Mesendoderm (in vitro differentiated cells): ENCODE data around the gene AUH.

Source experiments
- DNase-seq: peaks from one replicate; pipeline ENCODE4 v3.0.0; 2013
- H2AK5ac ChIP-seq: 2 replicates; pipeline ENCODE4 v1.6.1; 2013; ENCODE audit warnings: low read length, inconsistent platforms
- H2BK120ac ChIP-seq: 2 replicates; pipeline ENCODE4 v1.6.1; 2013; ENCODE audit warnings: low read depth, mild to moderate bottlenecking, low read length, moderate library complexity, mixed read lengths
- H2BK15ac ChIP-seq: replicated peaks from 2 replicates; pipeline ENCODE4 v1.6.1; 2013; ENCODE audit warnings: low read depth, mild to moderate bottlenecking, moderate library complexity
- H2BK5ac ChIP-seq: 2 replicates; pipeline ENCODE4 v1.6.1; 2013; ENCODE audit warnings: low read length, inconsistent platforms
- H3K18ac ChIP-seq: 2 replicates; pipeline ENCODE4 v1.6.1; 2013; ENCODE audit warnings: mild to moderate bottlenecking, low read length, mixed read lengths
- H3K23ac ChIP-seq: one replicate; pipeline ENCODE4 v1.6.1; 2013; ENCODE audit warnings: low read length
- H3K27ac ChIP-seq: 2 replicates; pipeline ENCODE4 v1.5.1; 2013; ENCODE audit warnings: low read depth, mild to moderate bottlenecking, inconsistent platforms, low read length, moderate library complexity
- H3K27me3 ChIP-seq: 2 replicates; pipeline ENCODE4 v1.6.1; 2013; ENCODE audit warnings: low read length, control low read depth, mild to moderate bottlenecking, inconsistent platforms; ENCODE audit not compliant: insufficient read depth, poor library complexity
- H3K36me3 ChIP-seq: 2 replicates; pipeline ENCODE4 v1.6.1; 2013; ENCODE audit warnings: low read length, inconsistent platforms; ENCODE audit not compliant: control insufficient read depth, insufficient read depth
- H3K4ac ChIP-seq: one replicate; pipeline ENCODE4 v1.6.1; 2013; ENCODE audit warnings: low read depth, mild to moderate bottlenecking, low read length, moderate library complexity
- H3K4me1 ChIP-seq: 2 replicates; pipeline ENCODE4 v1.6.1; 2013; ENCODE audit warnings: low read depth, low read length, inconsistent platforms; ENCODE audit not compliant: control insufficient read depth
- H3K4me2 ChIP-seq: 2 replicates; pipeline ENCODE4 v1.6.1; 2013; ENCODE audit warnings: low read length
- H3K4me3 ChIP-seq: 2 replicates; pipeline ENCODE4 v1.5.1; 2013; ENCODE audit warnings: mild to moderate bottlenecking, low read length
- H3K56ac ChIP-seq: one replicate; pipeline ENCODE4 v1.6.1; 2013; ENCODE audit warnings: low read length
- H3K79me1 ChIP-seq: 2 replicates; pipeline ENCODE4 v1.6.1; 2013; ENCODE audit warnings: low read length, inconsistent platforms
- H3K79me2 ChIP-seq: 2 replicates; pipeline ENCODE4 v1.6.1; 2013; ENCODE audit warnings: mild to moderate bottlenecking, low read length; ENCODE audit not compliant: control insufficient read depth, insufficient read depth
- H3K9ac ChIP-seq: 2 replicates; pipeline ENCODE4 v1.6.1; 2013; ENCODE audit warnings: low read length, inconsistent platforms
- H4K5ac ChIP-seq: one replicate; pipeline ENCODE4 v1.6.1; 2013; ENCODE audit warnings: low read length
- H4K8ac ChIP-seq: one replicate; pipeline ENCODE4 v1.6.1; 2013; ENCODE audit warnings: low read depth, mild to moderate bottlenecking, control low read depth, low read length, moderate library complexity
- WGBS: extraction: QIAGEN DNeasy Blood & Tissue Kit; methylation state at CpG from one replicate; pipeline ENCODE4 v1.1.7; 2013; ENCODE audit warnings: low lambda C conversion rate, missing lambda C conversion rate; ENCODE audit not compliant: insufficient coverage; ENCODE audit errors: extremely low coverage; 5-methylcytosine and 5-hydroxymethylcytosine counted together

The AUH gene

DNA sequence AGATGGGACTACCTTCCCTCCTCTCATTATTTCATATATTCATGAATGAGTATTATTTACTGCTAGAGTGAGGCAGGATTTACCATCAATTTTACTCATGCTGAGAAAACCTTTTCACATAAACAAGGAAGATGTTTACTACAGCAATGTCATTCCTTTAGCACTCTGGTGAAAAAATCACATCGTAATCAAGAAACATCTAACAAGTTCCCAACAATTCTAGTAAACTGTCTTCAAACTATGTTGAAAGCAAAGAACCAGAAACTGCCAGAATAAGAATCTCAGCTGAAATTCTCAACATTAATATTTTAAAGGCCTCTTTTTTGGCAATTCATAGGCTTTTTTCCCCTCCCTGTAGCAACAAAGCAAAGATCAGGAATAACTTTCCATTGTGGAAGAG, 28.2 kb downstream of the AUH start:
- H3K79me2 ChIP-seq, result no peaks in the 10 kb centered on the region
- no peak overlapping the region for H3K9ac ChIP-seq
- H3K4ac ChIP-seq, result no peak overlapping the region
- no peak overlapping the region for H3K23ac ChIP-seq
- H2AK5ac ChIP-seq, result no peak overlapping the region
- WGBS, result no CpG with 5 or more reads among the region's 1 CpG
- H2BK120ac ChIP-seq, result no peak overlapping the region
- no peak for DNase-seq
- H3K27ac ChIP-seq, result no peak overlapping the region
- no peak overlapping the region for H3K56ac ChIP-seq
- H3K4me1 ChIP-seq, result no peaks in the 10 kb centered on the region
- no peak overlapping the region for H3K4me3 ChIP-seq
- H3K27me3 ChIP-seq, result no peaks in the 10 kb centered on the region
- no peak overlapping the region for H2BK15ac ChIP-seq
- no peak overlapping the region for H2BK5ac ChIP-seq
- no peak overlapping the region for H3K4me2 ChIP-seq
- no peak overlapping the region for H4K5ac ChIP-seq
- no peak overlapping the region for H4K8ac ChIP-seq
- no peaks in the 10 kb centered on the region for H3K36me3 ChIP-seq
- no peaks in the 10 kb centered on the region for H3K79me1 ChIP-seq
- H3K18ac ChIP-seq, result no peak overlapping the region

DNA sequence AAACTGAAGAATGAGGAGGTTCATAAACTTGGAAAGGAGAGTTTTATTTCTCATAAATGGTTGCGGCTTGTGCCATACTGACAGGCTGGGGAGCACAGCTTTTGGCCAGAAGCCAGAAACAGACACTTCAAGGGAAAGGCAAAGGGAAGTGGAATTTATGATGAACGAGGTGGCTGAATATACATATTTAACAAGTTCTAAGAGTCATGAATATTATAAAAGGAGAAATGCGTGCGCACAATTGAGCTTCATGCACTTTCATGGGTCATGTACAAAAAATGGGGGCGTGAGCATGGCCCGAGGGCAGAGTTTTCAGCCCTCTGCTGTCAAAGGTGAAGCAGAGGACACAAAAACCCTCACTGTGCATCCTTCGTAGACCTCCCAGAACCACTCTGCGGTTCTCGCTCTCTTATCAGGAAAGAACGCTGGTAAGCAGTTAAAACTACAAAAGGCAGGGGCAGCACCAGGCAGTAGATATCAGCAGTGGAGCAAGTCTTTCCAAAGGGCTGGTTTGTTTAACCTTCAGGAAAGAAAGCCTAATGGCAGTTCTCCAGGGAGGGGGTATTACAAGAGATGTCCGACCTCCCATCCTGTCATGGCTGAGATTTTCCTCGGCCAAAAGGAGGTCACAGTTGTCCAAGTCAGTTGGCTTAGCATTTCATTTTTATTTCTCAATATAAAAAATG, 29.0 kb downstream of the AUH start:
- H3K4me3 ChIP-seq, result no peak overlapping the region
- WGBS, result no CpG with 5 or more reads among the region's 12 CpGs

DNA sequence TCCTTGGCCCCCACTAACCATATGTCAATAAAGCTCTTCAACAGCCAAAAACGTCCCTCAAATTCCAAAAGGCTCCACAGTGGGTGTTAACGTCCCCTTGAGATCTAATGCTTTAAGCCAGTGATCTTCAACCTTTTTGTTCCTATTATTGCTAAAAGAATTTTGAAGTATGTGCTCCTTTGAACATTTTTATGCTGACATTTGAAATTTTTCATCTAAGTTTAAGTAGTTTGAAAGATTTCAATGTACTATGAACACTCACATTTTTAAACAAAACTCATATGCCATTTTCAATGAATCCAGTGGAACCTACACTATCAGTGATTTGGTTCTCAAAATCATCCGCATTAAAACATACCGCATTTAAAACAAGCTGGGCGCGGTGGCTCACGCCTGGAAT, 29.9 kb downstream of the AUH start:
- no peak overlapping the region for H3K18ac ChIP-seq

More for the DNA sequence above, 29.0 kb downstream of the AUH start:
- Histone ChIP-seq H2AK5ac (no peak overlapping the region), H3K4ac (no peak overlapping the region), H3K23ac (no peak overlapping the region), H3K36me3 (no peaks in the 10 kb centered on the region), H3K4me1 (no peaks in the 10 kb centered on the region), H4K5ac (no peak overlapping the region), H3K27me3 (no peaks in the 10 kb centered on the region), H4K8ac (no peak overlapping the region), H3K56ac (no peak overlapping the region), H2BK5ac (no peak overlapping the region), H2BK15ac (no peak overlapping the region), H3K9ac (no peak overlapping the region), H3K79me2 (no peaks in the 10 kb centered on the region), H3K18ac (no peak overlapping the region), H3K4me2 (no peak overlapping the region), H2BK120ac (no peak overlapping the region), H3K79me1 (peaks cover 1% of the 10 kb centered on the region), H3K27ac (no peak overlapping the region)
- no peak for DNase-seq

DNA sequence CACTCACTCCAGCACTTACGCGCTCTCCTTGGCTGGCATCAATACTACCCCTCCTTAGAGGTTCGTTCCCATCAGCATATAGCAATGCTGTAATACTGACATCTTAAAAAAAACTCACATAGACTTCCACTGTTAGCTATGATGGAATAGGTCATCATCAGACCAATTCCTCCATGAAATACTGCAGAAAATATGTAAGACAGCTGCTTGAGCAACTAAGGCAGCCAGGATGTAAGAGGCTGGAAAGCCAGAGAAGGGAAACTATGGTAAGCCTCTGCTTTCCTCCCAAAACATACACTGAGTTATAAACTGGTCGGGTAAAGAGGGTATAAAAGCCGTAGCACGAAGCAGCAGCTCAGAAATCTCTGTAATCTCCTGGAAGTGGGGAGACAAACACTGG, 33.5 kb downstream of the AUH start:
- no peak overlapping the region for H2BK15ac ChIP-seq
- no peak overlapping the region for H4K8ac ChIP-seq
- no peaks in the 10 kb centered on the region for H3K79me2 ChIP-seq
- no peak overlapping the region for H3K27ac ChIP-seq
- WGBS, result no CpG with 5 or more reads among the region's 6 CpGs
- H2AK5ac ChIP-seq, result no peak overlapping the region
- H3K23ac ChIP-seq, result no peak overlapping the region
- peaks cover 1% of the 10 kb centered on the region for H3K79me1 ChIP-seq
- H3K4me1 ChIP-seq, result no peaks in the 10 kb centered on the region
- no peak for DNase-seq
- H3K18ac ChIP-seq, result no peak overlapping the region
- no peaks in the 10 kb centered on the region for H3K36me3 ChIP-seq
- no peaks in the 10 kb centered on the region for H3K27me3 ChIP-seq
- H3K4ac ChIP-seq, result no peak overlapping the region
- H4K5ac ChIP-seq, result no peak overlapping the region
- no peak overlapping the region for H2BK5ac ChIP-seq
- H3K56ac ChIP-seq, result no peak overlapping the region
- H3K9ac ChIP-seq, result no peak overlapping the region
- H2BK120ac ChIP-seq, result no peak overlapping the region
- no peak overlapping the region for H3K4me2 ChIP-seq
- H3K4me3 ChIP-seq, result no peak overlapping the region

More for the DNA sequence above, 29.9 kb downstream of the AUH start:
- no CpG with 5 or more reads among the region's 7 CpGs for WGBS
- no peak overlapping the region for H2BK15ac ChIP-seq
- no peak overlapping the region for H3K9ac ChIP-seq
- no peak overlapping the region for H3K27ac ChIP-seq
- no peaks in the 10 kb centered on the region for H3K27me3 ChIP-seq
- no peak overlapping the region for H2BK5ac ChIP-seq
- H3K79me1 ChIP-seq, result peaks cover 1% of the 10 kb centered on the region
- no peak overlapping the region for H2AK5ac ChIP-seq
- H3K4me3 ChIP-seq, result no peak overlapping the region
- no peaks in the 10 kb centered on the region for H3K36me3 ChIP-seq
- no peak overlapping the region for H2BK120ac ChIP-seq
- H3K4ac ChIP-seq, result no peak overlapping the region
- no peak overlapping the region for H4K8ac ChIP-seq
- no peaks in the 10 kb centered on the region for H3K4me1 ChIP-seq
- H3K79me2 ChIP-seq, result no peaks in the 10 kb centered on the region
- no peak overlapping the region for H4K5ac ChIP-seq
- H3K4me2 ChIP-seq, result no peak overlapping the region
- H3K56ac ChIP-seq, result no peak overlapping the region
- no peak overlapping the region for H3K23ac ChIP-seq
- no peak for DNase-seq

DNA sequence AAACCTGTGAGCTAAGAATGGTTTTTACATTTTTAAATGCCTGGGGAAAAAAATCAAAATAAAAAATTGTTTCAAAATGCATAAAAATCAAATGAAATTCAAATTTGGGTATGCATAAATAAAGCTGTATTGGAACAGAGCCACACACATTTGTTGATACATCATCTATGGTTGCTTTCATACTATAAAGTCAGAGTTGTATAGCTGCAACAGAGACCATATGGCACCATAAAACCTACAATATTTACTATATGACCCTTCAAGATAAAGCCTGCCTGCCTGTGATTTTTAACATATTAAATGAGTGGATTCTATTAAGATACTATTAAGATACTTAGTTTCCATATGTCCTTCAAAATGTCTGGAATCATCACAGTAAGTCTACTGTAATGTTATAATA, 40.0 kb downstream of the AUH start:
- Histone ChIP-seq H3K4me3 (no peak overlapping the region), H3K4ac (no peak overlapping the region), H4K5ac (no peak overlapping the region), H3K23ac (no peak overlapping the region), H3K79me2 (no peaks in the 10 kb centered on the region), H4K8ac (no peak overlapping the region), H2AK5ac (no peak overlapping the region), H3K9ac (no peak overlapping the region), H3K56ac (no peak overlapping the region), H2BK15ac (no peak overlapping the region), H3K36me3 (no peaks in the 10 kb centered on the region), H3K27me3 (no peaks in the 10 kb centered on the region), H2BK120ac (no peak overlapping the region), H3K27ac (no peak overlapping the region), H3K18ac (no peak overlapping the region), H2BK5ac (no peak overlapping the region), H3K4me2 (no peak overlapping the region), H3K4me1 (no peaks in the 10 kb centered on the region), H3K79me1 (no peaks in the 10 kb centered on the region)
- DNase-seq, result no peak

DNA sequence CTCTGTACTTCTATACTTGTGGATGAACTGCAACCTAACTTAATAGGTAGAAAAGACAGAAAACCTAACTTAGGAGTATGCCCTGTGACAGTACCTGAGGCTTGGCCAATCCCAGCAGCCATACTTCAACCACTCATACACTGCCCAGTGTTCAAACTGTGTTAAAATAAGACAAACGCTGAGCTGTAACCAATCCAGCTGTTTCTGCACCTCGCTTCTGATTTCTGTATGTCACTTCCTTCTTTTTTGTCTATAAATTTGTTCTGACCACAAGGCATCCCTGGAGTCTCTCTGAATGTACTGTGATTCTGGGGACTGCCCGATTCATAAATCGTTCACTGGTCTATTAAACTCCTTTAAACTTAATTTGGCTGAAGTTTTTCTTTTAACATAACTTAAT, 41.4 kb downstream of the AUH start:
- Histone ChIP-seq H3K56ac (no peak overlapping the region), H3K27ac (no peak overlapping the region), H3K36me3 (no peaks in the 10 kb centered on the region), H3K4me2 (no peak overlapping the region), H2BK120ac (no peak overlapping the region), H2BK5ac (no peak overlapping the region), H3K79me1 (no peaks in the 10 kb centered on the region), H3K79me2 (no peaks in the 10 kb centered on the region), H4K8ac (no peak overlapping the region), H2BK15ac (no peak overlapping the region), H3K4me3 (no peak overlapping the region), H4K5ac (no peak overlapping the region), H3K18ac (no peak overlapping the region), H2AK5ac (no peak overlapping the region), H3K4ac (no peak overlapping the region), H3K23ac (no peak overlapping the region), H3K27me3 (no peaks in the 10 kb centered on the region), H3K9ac (no peak overlapping the region), H3K4me1 (no peaks in the 10 kb centered on the region)
- no peak for DNase-seq
- no CpG with 5 or more reads among the region's 4 CpGs for WGBS
